GM19438 (cell line): ENCODE data around the gene ZFP82.

Experiments
- ATAC-seq: cut with Tn5 transposase; IDR thresholded peaks from one replicate; pipeline ENCODE4 v1.9.1; 2021; ENCODE audit warnings: low read depth; ENCODE audit not compliant: unreplicated experiment

ZFP82 gene

DNA sequence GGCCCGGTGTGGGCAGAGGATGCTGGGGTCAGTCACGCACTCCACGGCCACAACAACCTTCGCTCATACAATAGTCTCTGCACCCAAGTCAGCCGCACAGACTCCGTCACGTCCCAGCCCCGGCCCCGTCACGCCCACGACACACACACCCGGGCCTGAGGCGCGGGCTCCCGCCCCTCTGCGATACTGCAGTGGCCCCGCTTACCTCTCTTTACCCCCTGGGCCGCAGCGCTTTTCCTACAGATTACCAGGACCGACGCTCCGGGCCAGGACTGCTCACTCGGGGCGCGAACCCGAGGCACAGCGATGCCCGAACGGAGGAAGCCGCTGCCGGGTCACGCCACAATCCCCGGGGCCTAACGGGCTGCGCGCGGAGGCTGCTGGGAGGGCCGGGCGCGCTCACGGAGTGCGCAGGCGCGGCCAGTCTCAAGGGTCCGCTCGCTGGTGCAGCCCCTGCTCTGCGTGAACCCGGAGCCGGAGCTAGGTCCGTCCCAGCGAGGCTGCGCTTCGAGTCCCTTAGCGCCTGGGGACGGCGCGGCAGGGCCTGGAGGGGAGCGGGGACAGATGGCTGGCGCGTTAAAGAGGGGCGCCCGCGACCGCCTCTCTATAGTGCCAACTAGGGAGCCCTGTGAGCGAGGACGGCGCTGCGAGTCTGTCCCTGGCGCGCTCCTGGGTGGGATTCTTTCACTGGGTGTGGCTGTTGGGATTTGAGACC is at the start of gene ZFP82:
Gene ZFP82 (minus strand): TSS at position 358 of the 715 bp plus-strand sequence. CDS start 8,855 bp downstream, outside the sequence.
- peak; percentile 66 for ATAC-seq

- no peak for ATAC-seq
These were observed 41.6 kb upstream of the ZFP82 start for GRCh38 chr19:36460046-36460445.

DNA sequence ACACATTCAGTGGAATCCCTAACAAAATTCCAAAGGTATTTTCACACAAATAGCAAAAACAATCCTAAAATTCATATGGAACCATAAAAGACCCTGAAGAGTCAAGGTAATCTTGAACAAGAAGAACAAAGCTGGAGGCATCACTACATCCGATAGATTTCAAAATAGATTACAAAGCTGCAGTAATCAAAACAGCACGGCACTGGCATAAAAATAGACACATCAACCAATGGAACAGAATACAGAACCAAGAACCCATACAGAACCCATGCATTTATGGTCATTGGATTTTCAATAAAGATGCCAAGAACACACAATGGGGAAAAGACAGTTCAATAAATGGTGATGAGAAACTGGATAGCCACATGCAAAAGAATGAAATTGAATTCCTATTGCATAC is 38.4 kb upstream of the ZFP82 start:
- ATAC-seq: no peak

GRCh38 chr19:36449059-36449670 is 30.7 kb upstream of the ZFP82 start:
- no peak for ATAC-seq

GRCh38 chr19:36441339-36441738 is 22.9 kb upstream of the ZFP82 start:
- no peak for ATAC-seq

GRCh38 chr19:36436531-36436930 is 18.1 kb upstream of the ZFP82 start:
- ATAC-seq: no peak

- no peak for ATAC-seq
These were observed 5.5 kb upstream of the ZFP82 start for GRCh38 chr19:36423925-36424324.

DNA sequence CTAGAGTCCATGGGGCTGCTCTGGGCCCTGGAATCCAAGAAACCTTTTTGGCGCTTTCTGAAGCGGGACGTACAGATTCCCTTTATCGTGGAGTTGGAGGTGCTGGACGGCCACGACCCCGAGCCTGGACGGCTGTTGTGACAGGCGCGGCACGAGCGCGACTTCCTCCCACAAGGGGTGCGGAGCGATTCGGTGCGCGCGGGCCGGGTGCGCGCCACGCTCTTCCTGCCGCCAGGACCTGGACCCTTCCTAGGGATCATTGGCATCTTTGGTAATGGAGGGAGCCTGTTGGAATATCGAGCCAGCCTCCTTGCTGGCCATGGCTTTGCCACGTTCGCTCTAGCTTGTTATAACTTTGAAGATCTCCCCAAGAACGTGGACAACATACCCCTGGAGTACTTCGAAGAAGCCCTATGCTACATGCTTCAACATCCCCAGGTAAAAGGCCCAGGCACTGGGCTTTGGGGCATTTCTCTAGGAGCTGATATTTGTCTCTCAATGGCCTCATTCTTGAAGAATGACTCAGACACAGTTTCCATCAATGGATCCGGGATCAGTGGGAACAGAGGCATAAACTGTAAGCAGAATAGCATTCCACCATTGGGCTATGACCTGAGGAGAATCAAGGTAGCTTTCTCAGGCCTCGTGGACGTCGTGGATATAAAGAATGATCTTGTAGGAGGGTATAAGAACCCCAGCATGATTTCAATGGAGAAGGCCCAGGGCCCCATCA is 3.5 kb upstream of the ZFP82 start:
- ATAC-seq: no peak

GRCh38 chr19:36420961-36421748 is 2.7 kb upstream of the ZFP82 start:
- ATAC-seq: no peak

GRCh38 chr19:36417752-36418286 is 625 bp downstream of the ZFP82 start:
- ATAC-seq: no peak

- ATAC-seq: no peak
These were observed 8.6 kb downstream of the ZFP82 start for GRCh38 chr19:36409841-36410240.

DNA sequence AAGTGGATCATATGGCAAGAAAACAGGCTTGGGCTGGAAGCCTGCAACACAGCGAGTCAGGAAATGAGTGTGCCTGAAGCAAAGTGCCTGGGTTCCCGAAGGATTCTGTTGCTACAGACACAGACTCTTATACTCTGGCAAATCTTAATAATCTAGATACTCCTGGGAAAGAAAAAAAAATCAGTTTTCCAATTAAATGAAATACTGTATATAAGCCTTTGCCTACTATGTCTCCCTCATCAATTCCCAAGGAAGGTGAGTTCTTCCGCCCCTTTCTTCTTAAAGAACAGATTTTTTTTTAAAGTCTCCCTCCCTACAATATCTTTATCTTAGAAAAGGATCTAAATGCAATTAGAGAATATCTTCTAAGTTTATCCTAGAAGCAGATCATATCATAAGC is 10.3 kb downstream of the ZFP82 start:
- ATAC-seq: no peak

GRCh38 chr19:36404498-36404897 is 13.9 kb downstream of the ZFP82 start:
- no peak for ATAC-seq

GRCh38 chr19:36401475-36401874 is 17.0 kb downstream of the ZFP82 start:
- no peak for ATAC-seq

- no peak for ATAC-seq
These were observed 19.9 kb downstream of the ZFP82 start for GRCh38 chr19:36398571-36398970.

DNA sequence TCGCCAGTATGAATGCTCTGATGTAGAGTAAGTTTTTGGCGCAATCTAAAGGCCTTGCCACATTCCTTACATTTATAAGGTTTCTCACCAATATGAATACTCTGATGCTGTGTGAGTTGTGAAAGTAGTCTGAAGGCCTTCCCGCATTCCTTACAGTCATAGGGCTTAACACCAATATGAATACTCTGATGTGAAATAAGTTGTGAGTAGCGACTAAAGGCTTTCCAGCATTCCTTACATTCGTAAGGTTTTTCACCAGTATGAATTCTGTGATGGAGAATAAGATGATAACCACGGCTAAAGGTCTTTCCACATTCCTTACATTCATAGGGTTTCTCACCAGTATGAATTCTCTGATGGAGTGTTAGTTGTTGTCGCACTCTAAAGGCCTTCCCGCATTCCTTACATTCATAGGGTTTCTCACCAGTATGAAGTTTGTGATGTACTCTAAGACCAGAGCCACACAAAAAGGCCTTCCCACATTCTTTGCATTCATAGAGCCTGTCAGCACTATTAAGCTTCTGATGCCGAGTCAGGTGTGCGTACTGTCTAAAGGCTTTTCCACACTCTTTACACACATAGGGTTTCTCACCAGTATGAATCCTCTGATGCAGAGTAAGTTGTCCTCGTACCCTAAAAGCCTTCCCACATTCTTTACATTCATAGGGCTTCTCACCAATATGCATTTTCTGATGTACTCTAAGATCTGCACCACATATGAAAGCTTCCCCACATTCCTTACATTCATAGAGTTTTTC is 25.3 kb downstream of the ZFP82 start:
- ATAC-seq: no peak

DNA sequence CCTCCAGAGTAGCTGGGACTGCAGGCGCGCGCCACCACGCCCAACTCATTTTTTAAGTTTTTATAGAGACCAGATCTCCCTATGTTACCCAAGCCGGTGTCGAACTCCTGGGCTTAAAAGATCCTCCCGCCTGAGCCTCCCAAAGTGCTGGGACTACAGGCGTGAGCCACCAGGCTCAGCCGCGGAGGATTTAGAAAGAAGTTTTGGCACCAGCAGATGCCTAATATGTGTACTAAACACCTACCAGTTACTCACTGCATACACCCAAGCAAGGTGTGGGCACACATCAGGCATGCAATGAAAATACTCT is 39.0 kb downstream of the ZFP82 start:
- no peak for ATAC-seq

DNA sequence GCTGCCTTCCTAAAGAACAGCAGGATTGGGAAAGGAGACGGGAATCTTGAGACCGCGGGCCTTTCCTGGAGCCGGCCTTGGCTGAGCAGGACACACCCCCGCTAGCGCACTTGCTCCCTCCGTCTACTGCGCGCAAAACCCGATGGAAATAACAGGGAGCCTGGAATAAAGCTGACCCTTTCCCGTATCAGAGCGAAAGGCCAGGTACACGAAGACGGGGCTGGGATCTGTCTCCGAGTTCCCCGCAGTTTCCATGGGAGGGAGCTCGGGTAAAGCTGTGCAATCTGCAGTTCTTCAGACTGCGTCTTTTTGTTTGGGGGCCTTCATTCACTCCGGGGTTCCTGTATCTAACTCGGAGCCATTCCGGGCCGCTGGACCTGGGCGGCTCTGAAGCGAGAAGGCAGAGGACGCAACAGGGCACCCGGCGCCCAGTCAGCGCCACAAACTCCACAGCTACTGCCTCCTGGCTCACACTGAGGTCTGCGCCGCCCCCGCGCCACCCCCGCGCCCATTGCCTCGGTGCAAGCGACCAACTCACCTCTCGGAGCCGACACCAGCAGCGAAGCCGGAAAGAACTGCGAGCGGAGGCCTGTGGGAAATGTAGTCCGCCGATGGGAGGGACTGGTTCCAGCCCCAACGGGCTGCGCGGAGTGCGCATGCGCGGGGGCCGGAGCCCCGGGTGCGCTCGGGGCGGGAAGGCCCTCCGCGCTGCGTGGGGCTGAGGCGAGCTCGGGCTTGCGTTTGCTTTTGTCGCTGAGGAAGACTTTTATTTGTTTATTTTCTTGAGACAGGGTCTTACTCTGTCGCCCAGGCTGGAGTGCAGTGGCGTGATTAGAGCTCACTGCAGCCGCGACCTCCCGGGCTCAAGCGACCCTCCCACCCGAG is 39.6 kb downstream of the ZFP82 start, which contains the start of gene ZFP14:
Gene ZFP14 (minus strand): TSS at position 577 of the 885 bp plus-strand sequence. CDS start 11,309 bp downstream, outside the sequence.
- ATAC-seq: peak; percentile 92
